Immature natural killer cell (primary cell): ENCODE data around the gene CDKL1. TPM values are rescaled to one million over a fixed set of nuclear protein-coding genes. Genes with fewer than 3 reads are reported as not detected.
A peak's percentile ranks its signal among the peaks of the same experiment; 100 is the strongest.
"Not testable (repeated sequence)": the region's sequence is repeated elsewhere in the genome, so short reads cannot be mapped to it uniquely, and the experiment has no call there.

ENCODE experiments used
- DNase-seq, 3 donors: peaks; one replicate each; pipeline ENCODE4 v3.0.0; 2022; ENCODE audit warnings: mixed read lengths in 1 of 3
- H3K27ac Mint-ChIP-seq, 6 donors: one replicate each; pipeline ENCODE4 v1.8.0; 2020; ENCODE audit warnings: mixed read lengths in 6 of 6, mild to moderate bottlenecking in 5 of 6, inconsistent platforms in 4 of 6, moderate library complexity in 3 of 6
- H3K27me3 Mint-ChIP-seq, 3 donors: one replicate each; pipeline ENCODE4 v1.8.0; 2020 to 2021; ENCODE audit warnings: low read depth in 3 of 3, mild to moderate bottlenecking in 3 of 3, mixed read lengths in 3 of 3, moderate library complexity in 3 of 3, inconsistent platforms in 1 of 3
- H3K36me3 Mint-ChIP-seq, 3 donors: one replicate each; pipeline ENCODE4 v1.8.0; 2020; ENCODE audit warnings: mixed read lengths in 3 of 3, inconsistent platforms in 2 of 3, mild to moderate bottlenecking in 2 of 3
- H3K4me1 Mint-ChIP-seq, 2 donors: one replicate each; pipeline ENCODE4 v1.8.0; 2020; ENCODE audit warnings: inconsistent platforms in 2 of 2, mild to moderate bottlenecking in 2 of 2, mixed read lengths in 2 of 2, moderate library complexity in 1 of 2
- H3K4me3 Mint-ChIP-seq, 5 donors: one replicate each; pipeline ENCODE4 v1.8.0; 2020; ENCODE audit warnings: mild to moderate bottlenecking in 5 of 5, mixed read lengths in 5 of 5, inconsistent platforms in 3 of 5, moderate library complexity in 3 of 5
- H3K9me3 Mint-ChIP-seq, 6 donors: one replicate each; pipeline ENCODE4 v1.8.0; 2020; ENCODE audit warnings: mild to moderate bottlenecking in 6 of 6, mixed read lengths in 6 of 6, inconsistent platforms in 4 of 6, moderate library complexity in 3 of 6
- polyA plus RNA-seq, 3 donors: library from polyadenylated mRNA; unstranded; fragments of 300-500 nt; fragmentation: Illumina TruSeq; gene quantifications; one replicate each; pipeline ENCODE4 v1.2.3, GENCODE V29; 2021

Gene CDKL1
- polyA plus RNA-seq, 3 donors from 2014 or later = 3.6 to 9.9 (median 5.4) TPM

- Mint-ChIP-seq H3K27ac (no peak overlapping the region), H3K4me3 (no peak overlapping the region), H3K27me3 (peaks cover 0 to 4% (median 3%) of the 10 kb centered on the region in 3 donors), H3K9me3 (no peaks in the 10 kb centered on the region), H3K36me3 (peaks cover 0 to 9% (median 0%) of the 10 kb centered on the region in 3 donors), H3K4me1 (no peaks in the 10 kb centered on the region)
- DNase-seq = no peak
Observed at GRCh38 chr14:50379563-50379962, 17.1 kb downstream of the CDKL1 start.

GRCh38 chr14:50377550-50378085 lies 19.1 kb downstream of the CDKL1 start:
- Mint-ChIP-seq H3K9me3 (no peaks in the 10 kb centered on the region), H3K4me1 (no peaks in the 10 kb centered on the region), H3K36me3 (peaks cover 0 to 4% (median 0%) of the 10 kb centered on the region in 3 donors), H3K27me3 (peaks cover 0 to 7% (median 5%) of the 10 kb centered on the region in 3 donors), H3K4me3 (no peak overlapping the region), H3K27ac (peak overlapping the region in 1 of 6 donors; percentile 26)
- DNase-seq = no peak

GRCh38 chr14:50375760-50376159 lies 20.9 kb downstream of the CDKL1 start:
- DNase-seq = no peak
- peaks cover 0 to 4% (median 0%) of the 10 kb centered on the region in 3 donors for H3K36me3 Mint-ChIP-seq
- no peaks in the 10 kb centered on the region for H3K9me3 Mint-ChIP-seq
- H3K4me3 Mint-ChIP-seq = no peak overlapping the region
- H3K27ac Mint-ChIP-seq = no peak overlapping the region
- H3K27me3 Mint-ChIP-seq = peaks cover 0 to 5% (median 5%) of the 10 kb centered on the region in 3 donors
- H3K4me1 Mint-ChIP-seq = no peaks in the 10 kb centered on the region

GRCh38 chr14:50373959-50374358 lies 22.7 kb downstream of the CDKL1 start:
- no peaks in the 10 kb centered on the region for H3K9me3 Mint-ChIP-seq
- H3K27ac Mint-ChIP-seq = no peak overlapping the region
- peaks cover 0 to 4% (median 0%) of the 10 kb centered on the region in 3 donors for H3K36me3 Mint-ChIP-seq
- DNase-seq = no peak
- H3K27me3 Mint-ChIP-seq = peaks cover 0 to 5% (median 2%) of the 10 kb centered on the region in 3 donors
- H3K4me1 Mint-ChIP-seq = peaks cover 0 to 3% of the 10 kb centered on the region in 2 donors
- no peak overlapping the region for H3K4me3 Mint-ChIP-seq

GRCh38 chr14:50371546-50371945 lies 25.1 kb downstream of the CDKL1 start:
- no peak overlapping the region for H3K27ac Mint-ChIP-seq
- H3K4me3 Mint-ChIP-seq = no peak overlapping the region
- H3K36me3 Mint-ChIP-seq = no peaks in the 10 kb centered on the region
- H3K4me1 Mint-ChIP-seq = peaks cover 14 to 22% of the 10 kb centered on the region in 2 donors
- H3K27me3 Mint-ChIP-seq = peaks cover 2 to 3% (median 3%) of the 10 kb centered on the region in 3 donors
- DNase-seq = no peak
- no peaks in the 10 kb centered on the region for H3K9me3 Mint-ChIP-seq

- Mint-ChIP-seq H3K4me1 (peaks cover 56 to 57% of the 10 kb centered on the region in 2 donors), H3K9me3 (peaks cover 0 to 4% (median 0%) of the 10 kb centered on the region in 6 donors), H3K27me3 (peaks cover 0 to 14% (median 10%) of the 10 kb centered on the region in 3 donors), H3K36me3 (peaks cover 3 to 5% (median 5%) of the 10 kb centered on the region in 3 donors), H3K4me3 (peak overlapping the region; percentile 22 to 73 (median 67)), H3K27ac (peak overlapping the region; percentile 87 to 96 (median 93))
- DNase-seq = peak; percentile 69 to 76 (median 69)
Observed at GRCh38 chr14:50366589-50366988, 30.1 kb downstream of the CDKL1 start.

GRCh38 chr14:50366115-50366514 lies 30.6 kb downstream of the CDKL1 start:
- peaks cover 0 to 4% (median 0%) of the 10 kb centered on the region in 6 donors for H3K9me3 Mint-ChIP-seq
- DNase-seq = peak in 1 of 3 donors; percentile 4
- H3K4me3 Mint-ChIP-seq = peak overlapping the region; percentile 22 to 73 (median 63)
- peaks cover 0 to 14% (median 10%) of the 10 kb centered on the region in 3 donors for H3K27me3 Mint-ChIP-seq
- peak overlapping the region; percentile 87 to 96 (median 93) for H3K27ac Mint-ChIP-seq
- H3K36me3 Mint-ChIP-seq = peaks cover 3 to 5% (median 5%) of the 10 kb centered on the region in 3 donors
- H3K4me1 Mint-ChIP-seq = peaks cover 61% of the 10 kb centered on the region in 2 donors

- H3K9me3 Mint-ChIP-seq, DNase-seq, H3K36me3 Mint-ChIP-seq: not testable (repeated sequence)
- H3K4me1 Mint-ChIP-seq = peaks cover 65 to 66% of the 10 kb centered on the region in 2 donors
- peak overlapping the region in 4 of 5 donors; percentile 24 to 73 (median 66) for H3K4me3 Mint-ChIP-seq
- peak overlapping the region; percentile 87 to 96 (median 93) for H3K27ac Mint-ChIP-seq
- peaks cover 0 to 14% (median 10%) of the 10 kb centered on the region in 3 donors for H3K27me3 Mint-ChIP-seq
Observed at GRCh38 chr14:50365572-50365971, 31.1 kb downstream of the CDKL1 start.

- peak overlapping the region; percentile 49 to 93 (median 64) for H3K27ac Mint-ChIP-seq
Observed at GRCh38 chr14:50364792-50365191, 31.9 kb downstream of the CDKL1 start.

GRCh38 chr14:50363714-50364111 lies 33.0 kb downstream of the CDKL1 start:
- peak overlapping the region; percentile 94 to 100 (median 96) for H3K27ac Mint-ChIP-seq
- H3K36me3 Mint-ChIP-seq = peaks cover 5 to 9% (median 9%) of the 10 kb centered on the region in 3 donors
- DNase-seq = peak; percentile 71 to 73 (median 72)
- H3K27me3 Mint-ChIP-seq = peaks cover 0 to 14% (median 10%) of the 10 kb centered on the region in 3 donors
- H3K9me3 Mint-ChIP-seq = peaks cover 0 to 4% (median 0%) of the 10 kb centered on the region in 6 donors
- peak overlapping the region; percentile 85 to 93 (median 88) for H3K4me3 Mint-ChIP-seq
- peaks cover 66 to 67% of the 10 kb centered on the region in 2 donors for H3K4me1 Mint-ChIP-seq

More at GRCh38 chr14:50364792-50365191, 31.9 kb downstream of the CDKL1 start:
- H3K4me1 Mint-ChIP-seq = peaks cover 67 to 68% of the 10 kb centered on the region in 2 donors
- H3K27me3 Mint-ChIP-seq = peaks cover 0 to 14% (median 10%) of the 10 kb centered on the region in 3 donors
- peaks cover 0 to 4% (median 0%) of the 10 kb centered on the region in 6 donors for H3K9me3 Mint-ChIP-seq
- peaks cover 5 to 6% (median 5%) of the 10 kb centered on the region in 3 donors for H3K36me3 Mint-ChIP-seq
- H3K4me3 Mint-ChIP-seq = peak overlapping the region in 2 of 5 donors; percentile 21 to 22
- DNase-seq = no peak

GRCh38 chr14:50362764-50363713 lies 33.6 kb downstream of the CDKL1 start:
- peak; percentile 65 to 70 (median 68) for DNase-seq
- Mint-ChIP-seq H3K27me3 (peaks cover 0 to 14% (median 10%) of the 10 kb centered on the region in 3 donors), H3K4me3 (peak overlapping the region; percentile 85 to 93 (median 88)), H3K36me3 (peaks cover 9 to 14% (median 13%) of the 10 kb centered on the region in 3 donors), H3K27ac (peak overlapping the region; percentile 94 to 100 (median 96)), H3K4me1 (peaks cover 66 to 72% of the 10 kb centered on the region in 2 donors), H3K9me3 (peaks cover 0 to 4% (median 0%) of the 10 kb centered on the region in 6 donors)

- Mint-ChIP-seq H3K4me3 (peak overlapping the region in 4 of 5 donors; percentile 6 to 88 (median 46)), H3K4me1 (peaks cover 62 to 69% of the 10 kb centered on the region in 2 donors), H3K27ac (peak overlapping the region in 3 of 6 donors; percentile 94 to 100 (median 95)), H3K36me3 (peaks cover 18 to 26% (median 24%) of the 10 kb centered on the region in 3 donors), H3K27me3 (peaks cover 0 to 14% (median 7%) of the 10 kb centered on the region in 3 donors)
- not testable (repeated sequence) for H3K9me3 Mint-ChIP-seq, DNase-seq
Observed at GRCh38 chr14:50361473-50362403, 34.9 kb downstream of the CDKL1 start.
